A673 (cell line): Measurements from ENCODE around the gene ACMSD. TPM values are rescaled to one million over a fixed set of nuclear protein-coding genes. Genes with fewer than 3 reads are reported as not detected.

Source experiments
- BruUV-seq: library from RNA; stranded (reverse); fragments of 400-500 nt; replicated peaks from 2 replicates; lab custom pipeline; 2021; lab: Mats Ljungman, UMichigan
- CTCF ChIA-PET: fragments of 300-600 bp; sonication (Branson Sonifier 250); formaldehyde crosslinking; loops from one replicate; lab custom pipeline; 2022; ENCODE audit warnings: antibody characterized with exemption; lab: Charles Lee
- POLR2A ChIA-PET: fragments of 300-600 bp; sonication (Branson Sonifier 250); formaldehyde crosslinking; loops from one replicate; lab custom pipeline; 2022; ENCODE audit warnings: antibody characterized with exemption; ENCODE audit not compliant: low non-redundant PET; lab: Charles Lee
- DNase-seq: peaks from one replicate; pipeline ENCODE4 v3.0.0-alpha.2; 2015; ENCODE audit warnings: low spot score
- H3K27ac ChIP-seq: fragments of 200-600 bp; sonication (generic); 2 replicates; pipeline ENCODE4 v1.5.1; 2016; ENCODE audit warnings: mixed run types, low read depth, mild to moderate bottlenecking, mixed read lengths, antibody characterized with exemption, low read length; ENCODE audit not compliant: poor library complexity, severe bottlenecking
- H3K27me3 ChIP-seq: fragments of 200-600 bp; sonication (generic); replicated peaks from 2 replicates; pipeline ENCODE4 v1.6.1; 2017; ENCODE audit warnings: mixed run types, low read depth, mild to moderate bottlenecking, mixed read lengths, antibody characterized with exemption, low read length; ENCODE audit not compliant: insufficient read depth, poor library complexity
- H3K36me3 ChIP-seq: fragments of 200-600 bp; sonication (generic); 2 replicates; pipeline ENCODE4 v1.6.1; 2016; ENCODE audit warnings: mixed run types, mild to moderate bottlenecking, mixed read lengths, antibody characterized with exemption, low read length; ENCODE audit not compliant: insufficient read depth, poor library complexity, severe bottlenecking
- H3K4me1 ChIP-seq: fragments of 200-600 bp; sonication (generic); 2 replicates; pipeline ENCODE4 v1.6.1; 2017; ENCODE audit warnings: mixed run types, mild to moderate bottlenecking, mixed read lengths, antibody characterized with exemption, low read length; ENCODE audit not compliant: insufficient read depth, poor library complexity, severe bottlenecking
- H3K4me3 ChIP-seq: fragments of 200-600 bp; sonication (generic); 2 replicates; pipeline ENCODE4 v1.5.1; 2016; ENCODE audit warnings: low read depth, mixed run types, mild to moderate bottlenecking, mixed read lengths, low read length; ENCODE audit not compliant: poor library complexity, severe bottlenecking
- H3K9me3 ChIP-seq: fragments of 200-600 bp; sonication (generic); 2 replicates; pipeline ENCODE4 v1.6.1; 2016; ENCODE audit warnings: mixed run types, low read depth, mild to moderate bottlenecking, mixed read lengths, antibody characterized with exemption, low read length; ENCODE audit not compliant: poor library complexity, severe bottlenecking
- CTCF ChIP-seq: fragments of 300-800, 200-600 bp; sonication (generic); conservative IDR thresholded peaks from 2 replicates; pipeline ENCODE4 v1.5.1; 2017; ENCODE audit warnings: low read depth, mild to moderate bottlenecking, antibody characterized with exemption, low read length, moderate library complexity, mixed read lengths
- EZH2 ChIP-seq: fragments of 200-600 bp; sonication (generic); IDR thresholded peaks from 2 replicates; pipeline ENCODE4 v1.6.1; 2017; ENCODE audit warnings: borderline replicate concordance, low read depth, mild to moderate bottlenecking, mixed read lengths, antibody characterized with exemption, low read length; ENCODE audit not compliant: poor library complexity, severe bottlenecking
- intact Hi-C: fragments of 100-400 bp; cut with micrococcal nuclease; formaldehyde crosslinking; loops from one replicate; pipeline ENCODE4 v1.10.0; 2022; ENCODE audit not compliant: unreplicated experiment
- total RNA-seq: library from RNA; stranded (reverse); gene quantifications from 2 replicates; pipeline ENCODE4 v1.2.3, GENCODE V29; 2021

ACMSD gene
- total RNA-seq, 1 experiment from 2014 or later = not detected

GRCh38 chr2:134927195-134927594, 88.8 kb downstream of the ACMSD start:
- no peak for DNase-seq
- Histone ChIP-seq H3K4me1 (peaks cover 15% of the 10 kb centered on the region), H3K27ac (peak overlapping the region; percentile 39), H3K27me3 (no peaks in the 10 kb centered on the region), H3K9me3 (no peaks in the 10 kb centered on the region), H3K4me3 (no peak overlapping the region), H3K36me3 (peaks cover 8% of the 10 kb centered on the region)
- no peak for TF ChIP-seq EZH2
- no peak for TF ChIP-seq CTCF
- POLR2A ChIA-PET = no interaction called here
- no TSS peak for BruUV-seq
- intact Hi-C loops = no loop called here
- CTCF ChIA-PET = no interaction called here

GRCh38 chr2:134932864-134933526, 94.6 kb downstream of the ACMSD start:
- Histone ChIP-seq H3K9me3 (no peaks in the 10 kb centered on the region), H3K36me3 (peaks cover 6% of the 10 kb centered on the region), H3K4me3 (no peak overlapping the region), H3K27ac (no peak overlapping the region), H3K27me3 (no peaks in the 10 kb centered on the region), H3K4me1 (peaks cover 32% of the 10 kb centered on the region)
- ChIA-PET POLR2A (no interaction called here), CTCF (no interaction called here)
- no peak for DNase-seq
- no TSS peak for BruUV-seq
- intact Hi-C loops = no loop called here
- TF ChIP-seq EZH2 (no peak), CTCF (no peak)

DNA sequence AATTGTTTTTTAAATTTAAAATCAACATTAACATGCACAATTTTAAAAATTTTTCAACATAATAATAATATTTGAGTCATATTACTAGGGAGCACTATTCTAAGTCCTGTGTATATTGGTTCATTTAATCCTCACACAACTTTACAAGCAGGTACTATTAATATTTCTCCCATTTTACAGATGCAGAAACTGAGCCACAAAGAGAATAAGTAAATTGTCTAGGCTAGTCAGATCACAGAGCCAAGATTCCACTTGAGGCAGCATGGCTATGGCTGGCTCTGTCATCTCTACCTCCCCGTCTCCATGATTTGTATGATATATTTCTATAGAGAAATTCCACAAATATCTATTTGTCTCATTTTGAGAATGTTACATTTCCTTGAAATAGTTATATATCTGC, 95.3 kb downstream of the ACMSD start:
- DNase-seq = no peak
- no TSS peak for BruUV-seq
- ChIA-PET POLR2A (no interaction called here), CTCF (no interaction called here)
- Histone ChIP-seq H3K9me3 (no peaks in the 10 kb centered on the region), H3K4me3 (no peak overlapping the region), H3K27me3 (no peaks in the 10 kb centered on the region), H3K36me3 (peaks cover 14% of the 10 kb centered on the region), H3K27ac (no peak overlapping the region), H3K4me1 (peaks cover 32% of the 10 kb centered on the region)
- intact Hi-C loops = no loop called here
- no peak for TF ChIP-seq EZH2
- TF ChIP-seq CTCF = no peak
